Measurements from ENCODE around the gene ROBO4.

- TF ChIP-seq YY1 (IDR thresholded peaks at IDR 0.05; ENCODE audit: insufficient read depth, insufficient read length) = no peak
- TF ChIP-seq SUZ12 (IDR thresholded peaks at IDR 0.05; ENCODE audit: extremely low read depth, insufficient read depth, insufficient read length) = peak; percentile 89
- TF ChIP-seq ZNF274 (IDR thresholded peaks at IDR 0.05; ENCODE audit: low read depth, low read length) = no peak
Observed at GRCh38 chr11:124865181-124865901, 32.3 kb downstream of the ROBO4 start, which contains the start of gene ROBO3.
